HL-60 (cell line): ENCODE measurements around the gene FAM229A.

Experiments used
- SPI1 ChIP-seq: IDR thresholded peaks from 2 replicates; pipeline ENCODE4 v1.6.1; 2012; ENCODE audit warnings: low read depth, mild to moderate bottlenecking, borderline replicate concordance
- TF ChIP-seq, protein P1 (sequence below): IDR thresholded peaks from one replicate; pipeline ENCODE4 v1.5.1; 2011; ENCODE audit warnings: low read length, control low read depth, inconsistent platforms; ENCODE audit not compliant: insufficient read depth

DNA sequence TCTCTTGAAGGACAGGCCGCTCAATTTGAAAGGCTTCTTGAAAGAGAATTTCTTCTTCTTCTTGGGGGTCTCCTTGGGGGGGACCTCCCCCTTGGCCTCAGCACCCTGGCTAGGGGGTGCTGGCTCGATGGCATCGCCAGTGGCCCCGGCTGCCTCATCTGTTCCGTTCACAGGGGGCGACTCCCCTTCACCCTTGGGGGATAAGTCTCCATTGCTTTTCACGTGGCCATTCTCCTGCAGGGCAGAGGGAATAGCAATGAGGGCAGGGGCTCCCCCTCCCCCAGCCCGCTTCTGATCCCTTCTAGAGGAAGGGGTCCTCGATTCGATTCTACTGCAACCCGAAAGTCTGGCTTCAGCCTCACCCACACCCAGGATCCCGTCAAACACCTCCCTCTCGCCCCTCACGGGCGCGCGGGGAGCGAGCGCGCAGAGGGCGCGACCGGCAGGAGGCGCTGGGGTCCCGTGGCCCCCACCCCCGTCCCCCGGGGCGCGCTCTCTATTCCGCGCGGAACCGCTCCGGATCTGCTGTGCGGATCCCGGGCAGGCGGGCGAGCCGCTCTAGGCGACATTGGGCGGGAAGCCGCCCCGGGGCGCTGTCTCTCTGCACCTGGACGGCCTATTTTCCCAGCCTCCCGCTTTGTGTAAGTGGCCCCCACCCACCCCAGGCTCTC, 27.3 kb downstream of the FAM229A start:
- TF ChIP-seq, protein P1, sequence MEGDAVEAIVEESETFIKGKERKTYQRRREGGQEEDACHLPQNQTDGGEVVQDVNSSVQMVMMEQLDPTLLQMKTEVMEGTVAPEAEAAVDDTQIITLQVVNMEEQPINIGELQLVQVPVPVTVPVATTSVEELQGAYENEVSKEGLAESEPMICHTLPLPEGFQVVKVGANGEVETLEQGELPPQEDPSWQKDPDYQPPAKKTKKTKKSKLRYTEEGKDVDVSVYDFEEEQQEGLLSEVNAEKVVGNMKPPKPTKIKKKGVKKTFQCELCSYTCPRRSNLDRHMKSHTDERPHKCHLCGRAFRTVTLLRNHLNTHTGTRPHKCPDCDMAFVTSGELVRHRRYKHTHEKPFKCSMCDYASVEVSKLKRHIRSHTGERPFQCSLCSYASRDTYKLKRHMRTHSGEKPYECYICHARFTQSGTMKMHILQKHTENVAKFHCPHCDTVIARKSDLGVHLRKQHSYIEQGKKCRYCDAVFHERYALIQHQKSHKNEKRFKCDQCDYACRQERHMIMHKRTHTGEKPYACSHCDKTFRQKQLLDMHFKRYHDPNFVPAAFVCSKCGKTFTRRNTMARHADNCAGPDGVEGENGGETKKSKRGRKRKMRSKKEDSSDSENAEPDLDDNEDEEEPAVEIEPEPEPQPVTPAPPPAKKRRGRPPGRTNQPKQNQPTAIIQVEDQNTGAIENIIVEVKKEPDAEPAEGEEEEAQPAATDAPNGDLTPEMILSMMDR, result peak; percentile 19
- no peak for TF ChIP-seq SPI1
